Fibroblast of lung (primary cell): Measurements from ENCODE around the gene SBF2. TPM values are rescaled to one million over a fixed set of nuclear protein-coding genes. Genes with fewer than 3 reads are reported as not detected.

Experiments
- DNase-seq, 2 donors: peaks; one replicate each; pipeline versions ENCODE4 v3.0.0 to v3.0.0-alpha.2; 2010; ENCODE audit warnings: low read depth in 2 of 2
- H2AFZ ChIP-seq: 2 replicates; pipeline ENCODE4 v1.5.1; 2012; ENCODE audit warnings: low read length, control low read depth, inconsistent platforms
- H3K27ac ChIP-seq: 2 replicates; pipeline ENCODE4 v1.5.1; 2011; ENCODE audit warnings: low read length, control low read depth; ENCODE audit not compliant: insufficient read depth
- H3K27me3 ChIP-seq: 2 replicates; pipeline ENCODE4 v1.5.1; 2011; ENCODE audit warnings: mild to moderate bottlenecking, low read length; ENCODE audit not compliant: control insufficient read depth, insufficient read depth
- H3K36me3 ChIP-seq: 2 replicates; pipeline ENCODE4 v1.5.1; 2011; ENCODE audit warnings: low read length; ENCODE audit not compliant: control insufficient read depth, insufficient read depth
- H3K4me1 ChIP-seq: 2 replicates; pipeline ENCODE4 v1.5.1; 2011; ENCODE audit warnings: low read length; ENCODE audit not compliant: control insufficient read depth, insufficient read depth; ENCODE audit errors: extremely low read depth
- H3K4me2 ChIP-seq: 2 replicates; pipeline ENCODE4 v1.5.1; 2011; ENCODE audit warnings: low read length, control low read depth; ENCODE audit not compliant: insufficient read depth; ENCODE audit errors: extremely low read depth
- H3K4me3 ChIP-seq, 4 experiments: fragments of 200-600 bp in 1 of 4; sonication (generic) in 1 of 4; replicated peaks in 1 of 4; 2 replicates each; pipeline ENCODE4 v1.5.1; 2011 to 2016; ENCODE audit warnings: low read length in 4 of 4, low read depth in 3 of 4, mild to moderate bottlenecking in 3 of 4, control low read depth in 2 of 4, inconsistent platforms in 1 of 4, mixed read lengths in 1 of 4; ENCODE audit not compliant: insufficient read depth in 1 of 4; ENCODE audit errors: control extremely low read depth in 1 of 4
- H3K79me2 ChIP-seq: 2 replicates; pipeline ENCODE4 v1.5.1; 2012; ENCODE audit warnings: mild to moderate bottlenecking, low read length, inconsistent platforms; ENCODE audit not compliant: control insufficient read depth, insufficient read depth
- H3K9ac ChIP-seq: 2 replicates; pipeline ENCODE4 v1.5.1; 2011; ENCODE audit warnings: mild to moderate bottlenecking, low read length, control low read depth; ENCODE audit not compliant: insufficient read depth
- H3K9me3 ChIP-seq: 2 replicates; pipeline ENCODE4 v1.5.1; 2012; ENCODE audit warnings: low read depth, low read length; ENCODE audit not compliant: control insufficient read depth, insufficient read depth
- H4K20me1 ChIP-seq: 2 replicates; pipeline ENCODE4 v1.5.1; 2011; ENCODE audit warnings: low read length; ENCODE audit not compliant: control insufficient read depth, insufficient read depth; ENCODE audit errors: extremely low read depth
- CTCF ChIP-seq, 2 donors: IDR thresholded peaks in 1 of 2; conservative IDR thresholded peaks in 1 of 2; 1 replicate in 1 of 2; 2 replicates in 1 of 2; pipeline ENCODE4 v1.5.1; 2011 to 2012; ENCODE audit warnings: low read length in 2 of 2, control low read depth in 1 of 2, inconsistent platforms in 1 of 2, low read depth in 1 of 2, mild to moderate bottlenecking in 1 of 2
- EZH2 ChIP-seq: IDR thresholded peaks from 2 replicates; pipeline ENCODE4 v1.5.1; 2012; ENCODE audit warnings: low read length, control low read depth, mild to moderate bottlenecking; ENCODE audit errors: missing control alignments
- polyA plus RNA-seq, 2 donors: library from polyadenylated mRNA; depleted of rRNA in 1 of 2; stranded (reverse) in 1 of 2; unstranded in 1 of 2; fragments of >200 nt; gene quantifications; 2 replicates each; pipeline ENCODE4 v1.2.1, GENCODE V29; 2011 to 2012; ENCODE audit warnings: missing spikeins in 1 of 2
- total RNA-seq: library from RNA; depleted of rRNA; stranded (reverse); fragments of >200 nt; gene quantifications from 2 replicates; pipeline ENCODE4 v1.2.1, GENCODE V29; 2014

SBF2 gene
- total and polyA plus RNA-seq, 2 donors (not counting 1 experiment from before 2014, with no cell fraction given) = 69.4 to 95.9 TPM

- peak in 1 of 2 donors; percentile 39 for DNase-seq
- TF ChIP-seq EZH2 (no peak), CTCF (conservative IDR thresholded peaks at IDR 0.05 in 1 of 2, IDR thresholded peaks at IDR 0.05 in 1 of 2; ENCODE audit: low read depth in 1 of 2, low read length in 2 of 2) (no peak)
Measured at GRCh38 chr11:10308201-10308954, 14.4 kb upstream of the SBF2 start.

DNA sequence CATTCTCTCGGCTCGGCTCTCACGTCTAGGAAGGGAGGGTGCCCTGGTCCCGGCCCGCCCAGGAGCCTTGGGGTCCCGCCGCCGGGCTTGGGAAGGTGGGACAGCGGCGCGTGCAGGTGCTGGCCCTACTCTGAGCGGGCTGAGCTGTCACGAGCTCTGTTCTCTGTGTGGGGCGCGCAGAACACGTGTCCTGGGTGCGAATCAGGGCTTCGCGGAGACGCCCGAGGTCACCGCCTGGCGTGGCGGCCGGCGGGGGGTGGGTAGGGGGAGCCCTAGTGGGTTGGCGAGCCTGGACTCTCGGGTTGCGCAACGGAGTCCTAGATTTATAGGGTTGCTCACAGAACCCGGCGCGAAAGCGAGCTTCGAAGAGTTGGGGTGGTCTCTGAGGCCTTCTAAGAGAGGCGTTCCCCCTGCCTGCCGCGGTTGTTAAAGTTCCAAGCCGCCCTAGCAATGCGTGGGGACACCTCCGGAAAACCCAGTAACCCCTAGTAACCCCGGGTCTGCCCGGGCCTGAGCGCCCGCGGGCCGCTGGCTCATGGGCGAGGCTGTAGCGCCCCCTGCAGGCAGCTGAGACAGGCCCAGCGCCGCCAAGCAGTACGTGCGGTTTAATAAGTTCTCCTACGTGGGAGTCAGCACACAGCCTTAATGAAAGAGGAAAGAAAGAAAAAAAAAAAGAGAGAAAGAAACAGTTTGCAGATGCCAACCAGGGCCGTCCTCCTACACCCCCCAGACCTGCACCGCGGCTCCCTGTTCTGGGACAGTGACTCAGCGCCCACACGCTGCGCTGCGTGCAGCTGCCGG lies 13.6 kb upstream of the SBF2 start:
- Histone ChIP-seq H3K79me2 (peaks cover 46% of the 10 kb centered on the region), H3K4me2 (peak overlapping the region; percentile 55), H3K27ac (peak overlapping the region; percentile 74), H2AFZ (no peak overlapping the region), H3K4me1 (no peaks in the 10 kb centered on the region), H4K20me1 (no peaks in the 10 kb centered on the region), H3K27me3 (no peaks in the 10 kb centered on the region), H3K36me3 (peaks cover 15% of the 10 kb centered on the region), H3K9ac (peak overlapping the region; percentile 86), H3K9me3 (no peaks in the 10 kb centered on the region), H3K4me3 (peak overlapping the region; percentile 67 to 98 (median 87))
- peak; percentile 87 to 91 for TF ChIP-seq CTCF (conservative IDR thresholded peaks at IDR 0.05 in 1 of 2, IDR thresholded peaks at IDR 0.05 in 1 of 2; ENCODE audit: low read depth in 1 of 2, low read length in 2 of 2)
- TF ChIP-seq EZH2 = no peak
- DNase-seq = peak; percentile 86 to 92

More at GRCh38 chr11:10308201-10308954, 14.4 kb upstream of the SBF2 start:
- peaks cover 38% of the 10 kb centered on the region for H3K79me2 ChIP-seq
- no peaks in the 10 kb centered on the region for H3K9me3 ChIP-seq
- H2AFZ ChIP-seq = no peak overlapping the region
- H3K4me1 ChIP-seq = no peaks in the 10 kb centered on the region
- H3K27me3 ChIP-seq = no peaks in the 10 kb centered on the region
- H3K4me3 ChIP-seq = peak overlapping the region; percentile 67 to 98 (median 87)
- peak overlapping the region; percentile 55 for H3K4me2 ChIP-seq
- no peaks in the 10 kb centered on the region for H4K20me1 ChIP-seq
- peak overlapping the region; percentile 86 for H3K9ac ChIP-seq
- H3K27ac ChIP-seq = peak overlapping the region; percentile 74
- peaks cover 15% of the 10 kb centered on the region for H3K36me3 ChIP-seq

DNA sequence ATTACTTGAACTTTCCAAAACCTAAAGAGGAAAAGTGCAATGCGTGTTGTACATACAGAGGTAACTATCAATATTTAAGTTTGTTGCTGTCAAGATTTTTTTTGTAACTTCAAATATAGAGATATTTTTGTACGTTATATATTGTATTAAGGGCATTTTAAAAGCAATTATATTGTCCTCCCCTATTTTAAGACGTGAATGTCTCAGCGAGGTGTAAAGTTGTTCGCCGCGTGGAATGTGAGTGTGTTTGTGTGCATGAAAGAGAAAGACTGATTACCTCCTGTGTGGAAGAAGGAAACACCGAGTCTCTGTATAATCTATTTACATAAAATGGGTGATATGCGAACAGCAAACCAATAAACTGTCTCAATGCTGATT lies 13.0 kb upstream of the SBF2 start:
- DNase-seq = peak in 1 of 2 donors; percentile 52
- Histone ChIP-seq H3K27me3 (no peaks in the 10 kb centered on the region), H4K20me1 (no peaks in the 10 kb centered on the region), H3K27ac (peak overlapping the region; percentile 74), H3K9me3 (no peaks in the 10 kb centered on the region), H3K36me3 (peaks cover 15% of the 10 kb centered on the region), H3K9ac (peak overlapping the region; percentile 86), H3K4me1 (no peaks in the 10 kb centered on the region), H3K79me2 (peaks cover 49% of the 10 kb centered on the region), H2AFZ (no peak overlapping the region), H3K4me3 (peak overlapping the region; percentile 67 to 98 (median 87)), H3K4me2 (peak overlapping the region; percentile 44)
- TF ChIP-seq EZH2 = no peak
- TF ChIP-seq CTCF (conservative IDR thresholded peaks at IDR 0.05 in 1 of 2, IDR thresholded peaks at IDR 0.05 in 1 of 2; ENCODE audit: low read depth in 1 of 2, low read length in 2 of 2) = no peak
